ENCODE data around the gene DDR1.
"Not testable (repeated sequence)": the region's sequence is repeated elsewhere in the genome, so short reads cannot be mapped to it uniquely, and the experiment has no call there.

The DDR1 gene

DNA sequence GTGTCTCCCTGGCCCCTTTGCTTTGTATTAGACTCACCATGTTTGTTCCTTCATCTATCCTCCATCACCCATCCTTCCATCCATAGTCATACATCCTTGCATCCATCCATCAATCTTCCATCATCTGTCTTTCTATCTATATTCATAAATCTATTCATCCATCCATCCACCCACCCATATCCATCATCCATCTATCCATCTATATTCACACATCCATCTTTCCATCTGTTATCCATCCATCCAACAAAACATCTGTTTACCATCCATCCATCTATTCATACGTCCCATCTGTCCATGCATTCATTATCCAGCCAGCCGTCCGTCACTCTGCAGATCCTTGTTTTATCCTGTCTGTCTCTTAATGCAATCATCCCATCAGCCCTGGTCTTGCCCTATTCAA lies 10.6 kb downstream of the DDR1 start:
- DNase-seq, result no peak

DNA sequence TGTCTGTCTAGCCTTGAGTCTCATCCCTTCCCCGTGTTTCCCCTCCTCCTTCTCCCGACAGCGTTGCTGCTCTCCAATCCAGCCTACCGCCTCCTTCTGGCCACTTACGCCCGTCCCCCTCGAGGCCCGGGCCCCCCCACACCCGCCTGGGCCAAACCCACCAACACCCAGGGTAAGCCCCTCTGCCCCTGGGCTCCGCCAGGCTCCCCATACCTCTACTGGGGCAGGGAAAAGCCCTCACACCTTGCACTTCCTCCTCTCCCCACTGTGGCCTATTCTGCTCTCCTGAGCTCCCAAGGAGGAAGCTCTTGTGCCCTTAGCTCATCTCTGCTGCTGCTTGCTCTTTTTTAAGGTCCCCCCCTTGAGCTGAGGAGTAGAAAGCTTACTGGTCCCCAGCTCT lies 11.0 kb downstream of the DDR1 start:
- DNase-seq, result no peak

- DNase-seq, result no peak
Observed at GRCh38 chr6:30896541-30896940, 12.2 kb downstream of the DDR1 start.

DNA sequence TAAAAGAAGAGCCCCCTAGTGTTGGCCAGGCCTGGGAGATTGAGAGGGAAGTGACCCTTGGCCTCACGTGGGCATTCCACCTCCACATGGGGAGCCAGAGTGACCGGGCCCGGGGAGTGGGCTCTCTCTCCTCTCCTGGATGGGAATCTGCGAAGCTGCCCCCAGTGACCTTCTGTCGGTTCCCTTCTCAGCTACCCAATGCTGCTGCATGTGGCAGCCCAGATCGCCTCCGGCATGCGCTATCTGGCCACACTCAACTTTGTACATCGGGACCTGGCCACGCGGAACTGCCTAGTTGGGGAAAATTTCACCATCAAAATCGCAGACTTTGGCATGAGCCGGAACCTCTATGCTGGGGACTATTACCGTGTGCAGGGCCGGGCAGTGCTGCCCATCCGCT lies 13.6 kb downstream of the DDR1 start:
- DNase-seq, result no peak

DNA sequence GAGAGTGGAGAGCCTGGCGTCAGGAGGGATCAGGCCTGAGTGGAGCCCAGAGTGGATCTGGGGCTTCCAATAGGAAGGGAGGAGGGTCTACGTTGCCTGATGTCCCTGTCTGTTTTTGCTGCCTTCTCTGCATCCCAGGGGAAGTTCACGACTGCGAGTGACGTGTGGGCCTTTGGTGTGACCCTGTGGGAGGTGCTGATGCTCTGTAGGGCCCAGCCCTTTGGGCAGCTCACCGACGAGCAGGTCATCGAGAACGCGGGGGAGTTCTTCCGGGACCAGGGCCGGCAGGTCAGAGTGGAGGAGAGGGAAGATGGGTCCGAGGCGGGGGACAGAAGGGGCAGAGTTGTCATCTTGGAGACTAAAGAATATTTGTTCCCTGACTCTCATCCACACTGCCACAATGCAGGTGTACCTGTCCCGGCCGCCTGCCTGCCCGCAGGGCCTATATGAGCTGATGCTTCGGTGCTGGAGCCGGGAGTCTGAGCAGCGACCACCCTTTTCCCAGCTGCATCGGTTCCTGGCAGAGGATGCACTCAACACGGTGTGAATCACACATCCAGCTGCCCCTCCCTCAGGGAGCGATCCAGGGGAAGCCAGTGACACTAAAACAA lies 14.5 kb downstream of the DDR1 start:
- DNase-seq, result no peak

GRCh38 chr6:30900863-30901417 lies 16.6 kb downstream of the DDR1 start:
- no peak for DNase-seq

- no peak for DNase-seq
Observed at GRCh38 chr6:30901436-30901835, 17.1 kb downstream of the DDR1 start.

- DNase-seq, result not testable (repeated sequence)
Observed at GRCh38 chr6:30902196-30902595, 17.9 kb downstream of the DDR1 start.

- no peak for DNase-seq
Observed at GRCh38 chr6:30902709-30903108, 18.4 kb downstream of the DDR1 start.

DNA sequence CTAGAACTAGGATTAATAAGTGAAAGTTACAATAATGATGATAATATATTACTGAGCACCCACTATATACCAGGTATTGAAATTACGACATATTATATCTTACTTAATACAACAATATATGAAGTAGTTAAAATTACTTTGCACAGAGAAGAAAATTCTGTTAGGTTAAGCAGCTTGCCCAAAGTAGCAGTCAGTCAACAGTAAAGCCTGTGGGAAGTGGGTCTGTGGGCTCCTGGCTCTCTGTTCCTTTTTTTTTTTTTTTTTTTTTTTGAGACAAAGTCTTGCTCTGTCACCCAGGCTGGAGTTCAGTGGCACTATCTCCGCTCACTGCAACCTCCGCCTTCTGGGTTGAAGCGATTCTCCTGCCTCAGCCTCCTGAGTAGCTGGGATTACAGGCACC lies 18.9 kb downstream of the DDR1 start:
- DNase-seq, result no peak

DNA sequence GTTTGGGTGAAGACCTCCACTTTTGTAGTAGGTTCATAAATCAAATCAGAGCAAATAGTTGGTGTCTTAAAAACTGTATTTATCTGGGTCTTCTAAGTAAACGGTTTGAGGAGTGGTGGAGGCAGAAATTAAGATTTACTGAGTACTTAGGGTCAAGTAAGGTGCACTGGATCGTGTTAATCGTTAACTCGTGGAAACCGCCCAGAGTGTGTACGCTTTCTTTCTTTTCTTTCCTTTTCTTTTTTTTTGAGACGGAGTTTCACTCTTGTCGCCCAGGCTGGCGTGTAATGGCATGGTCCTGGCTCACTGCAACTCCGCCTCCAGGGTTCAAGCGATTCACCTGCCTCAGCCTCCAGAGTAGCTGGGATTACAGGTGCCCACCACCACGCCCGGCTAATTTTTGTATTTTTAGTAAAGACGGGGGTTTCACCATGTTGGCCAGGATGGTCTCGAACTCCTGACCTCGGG lies 23.0 kb downstream of the DDR1 start:
- not testable (repeated sequence) for DNase-seq

- DNase-seq, result peak; percentile 92
Observed at GRCh38 chr6:30907758-30908591, 23.7 kb downstream of the DDR1 start, which contains the start of gene GTF2H4. GTF2H4 (plus strand) TSS chr6:30908207.

DNA sequence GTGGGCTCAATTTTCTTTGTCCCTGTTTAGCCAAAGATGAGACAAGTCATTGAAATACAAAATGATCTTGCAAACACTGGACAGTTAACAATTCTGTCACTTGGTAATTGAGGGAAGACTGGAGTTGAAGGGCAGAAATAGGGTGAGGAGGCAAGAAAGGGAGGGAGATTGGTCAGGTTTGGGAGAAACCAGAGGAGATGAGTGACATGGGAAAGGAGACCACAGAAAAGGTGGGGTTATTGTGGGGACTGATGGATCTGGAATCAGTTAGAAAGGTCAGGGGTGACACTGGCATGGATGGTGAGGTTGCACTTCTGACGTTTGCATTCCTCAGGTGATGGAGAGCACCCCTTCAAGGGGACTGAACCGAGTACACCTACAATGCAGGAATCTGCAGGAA lies 24.4 kb downstream of the DDR1 start:
- no peak for DNase-seq

DNA sequence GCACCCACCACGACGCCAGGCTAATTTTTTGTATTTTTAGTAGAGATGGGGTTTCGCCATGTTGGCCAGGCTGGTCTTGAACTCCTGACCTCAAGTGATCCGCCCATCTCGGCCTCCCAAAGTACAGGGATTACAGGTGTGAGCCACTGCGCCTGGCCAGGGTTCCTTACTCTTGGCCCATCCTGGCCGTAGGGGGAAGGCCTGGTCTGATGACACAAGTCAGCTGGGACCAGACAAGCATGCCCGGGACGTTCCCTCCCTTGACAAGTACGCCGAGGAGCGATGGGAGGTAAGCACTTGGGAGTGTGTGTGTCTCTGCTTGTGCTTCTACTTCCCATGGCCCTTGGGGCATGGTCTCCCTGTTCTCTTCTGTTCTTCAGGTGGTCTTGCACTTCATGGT lies 26.2 kb downstream of the DDR1 start:
- not testable (repeated sequence) for DNase-seq

- DNase-seq, result no peak
Observed at GRCh38 chr6:30912746-30913520, 28.6 kb downstream of the DDR1 start.

DNA sequence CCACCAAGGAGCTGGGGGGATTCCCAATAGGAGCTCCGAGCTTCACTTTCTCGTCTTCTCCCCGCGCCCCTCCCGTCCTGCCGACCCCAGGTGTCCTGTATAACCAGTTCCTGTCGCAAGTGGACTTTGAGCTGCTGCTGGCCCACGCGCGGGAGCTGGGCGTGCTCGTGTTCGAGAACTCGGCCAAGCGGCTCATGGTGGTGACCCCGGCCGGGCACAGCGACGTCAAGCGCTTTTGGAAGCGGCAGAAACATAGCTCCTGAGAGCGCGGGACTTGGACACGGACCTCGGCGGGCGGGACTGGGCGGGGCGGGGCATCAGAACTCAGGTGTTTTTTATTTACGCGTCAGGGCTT lies 29.4 kb downstream of the DDR1 start:
- no peak for DNase-seq

DNA sequence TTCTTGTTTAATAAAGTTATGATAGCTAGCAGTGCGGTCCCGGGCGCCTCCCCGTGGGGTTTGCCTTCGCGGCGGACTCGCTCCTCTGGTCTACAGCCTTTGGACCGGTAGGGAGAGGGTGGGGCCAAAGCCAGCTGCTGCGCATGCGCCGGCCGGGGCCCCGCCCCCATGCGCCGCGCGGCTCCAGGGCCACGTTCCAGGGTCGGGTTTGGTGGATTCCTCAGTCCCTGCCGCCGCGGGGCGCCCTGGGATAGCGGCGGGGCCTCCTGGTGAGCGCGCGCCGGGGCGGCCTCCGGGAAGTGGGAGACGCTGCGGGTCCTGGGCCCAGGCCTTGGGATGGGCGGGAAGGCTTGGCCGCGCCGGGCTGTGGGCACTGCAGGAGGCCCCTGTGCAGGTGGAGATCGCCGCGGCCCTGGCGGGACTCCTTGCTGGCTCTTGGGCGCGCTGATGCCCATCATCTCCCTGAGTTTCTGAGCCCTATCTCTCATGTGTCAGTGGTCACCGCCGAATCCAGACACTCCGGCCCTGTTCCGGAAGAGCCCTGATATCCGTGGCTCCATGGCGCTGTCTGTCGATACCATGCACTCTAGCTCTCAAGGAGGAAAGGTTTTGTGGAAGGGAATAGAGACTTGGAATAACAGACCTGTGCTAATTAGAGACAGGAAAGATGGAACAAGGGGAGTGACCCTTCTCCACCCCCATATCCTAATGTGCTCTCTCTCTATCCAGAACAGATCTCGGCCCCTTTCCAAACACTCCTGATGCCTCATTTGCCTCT lies 29.9 kb downstream of the DDR1 start, which contains the start of gene VARS2:
Gene VARS2, plus strand, starts transcription at position 163 of the 778 bp plus-strand sequence. Its CDS starts 599 bp downstream, at position 762.
- DNase-seq, result no peak

GRCh38 chr6:30914854-30915590 lies 30.7 kb downstream of the DDR1 start:
- DNase-seq, result no peak

GRCh38 chr6:30915591-30915946 lies 31.2 kb downstream of the DDR1 start:
- no peak for DNase-seq

DNA sequence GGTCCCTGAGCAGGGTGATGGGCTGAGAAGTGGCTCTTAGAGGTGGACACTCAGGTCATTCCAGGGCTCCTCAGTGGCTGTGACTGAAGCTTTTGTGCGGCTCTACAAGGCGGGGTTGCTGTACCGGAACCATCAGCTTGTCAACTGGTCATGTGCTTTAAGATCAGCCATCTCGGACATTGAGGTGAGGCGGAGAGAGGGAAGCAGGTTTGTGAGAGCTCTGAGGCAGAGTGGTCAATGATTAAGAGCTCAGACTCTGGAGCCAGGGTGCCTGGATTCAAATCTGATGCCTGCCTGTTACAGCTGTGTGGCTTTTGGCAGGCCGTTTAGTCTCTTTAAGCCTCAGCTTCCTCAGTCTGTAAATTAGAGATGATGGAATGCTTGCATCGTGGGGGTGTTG lies 32.7 kb downstream of the DDR1 start:
- no peak for DNase-seq

DNA sequence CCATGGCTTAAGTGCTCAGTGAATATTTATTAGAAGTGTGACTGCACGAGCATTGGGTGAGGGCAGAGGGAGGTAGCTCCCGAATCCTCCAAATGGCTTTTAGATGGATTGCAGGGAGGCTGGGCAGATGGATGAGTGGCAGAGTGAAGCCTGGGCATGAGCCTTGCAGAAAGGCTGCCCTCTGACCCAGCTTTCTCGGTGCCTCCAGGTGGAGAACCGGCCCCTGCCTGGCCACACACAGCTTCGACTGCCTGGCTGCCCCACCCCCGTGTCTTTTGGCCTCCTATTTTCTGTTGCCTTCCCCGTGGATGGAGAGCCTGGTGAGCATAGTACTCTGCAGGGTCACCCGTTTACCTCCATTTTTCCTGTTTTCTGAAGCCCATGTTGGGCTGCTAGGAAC lies 33.2 kb downstream of the DDR1 start:
- DNase-seq, result no peak

GRCh38 chr6:30918670-30919069 lies 34.4 kb downstream of the DDR1 start:
- DNase-seq, result no peak
